MV-4-11 (cell line): ENCODE results near the gene IL21R.
"Not testable (repeated sequence)": the region's sequence is repeated elsewhere in the genome, so short reads cannot be mapped to it uniquely, and the experiment has no call there.

Source experiments
- DNase-seq: peaks from one replicate; lab custom pipeline; 2025; lab: John Stamatoyannopoulos, UW

Gene IL21R

DNA sequence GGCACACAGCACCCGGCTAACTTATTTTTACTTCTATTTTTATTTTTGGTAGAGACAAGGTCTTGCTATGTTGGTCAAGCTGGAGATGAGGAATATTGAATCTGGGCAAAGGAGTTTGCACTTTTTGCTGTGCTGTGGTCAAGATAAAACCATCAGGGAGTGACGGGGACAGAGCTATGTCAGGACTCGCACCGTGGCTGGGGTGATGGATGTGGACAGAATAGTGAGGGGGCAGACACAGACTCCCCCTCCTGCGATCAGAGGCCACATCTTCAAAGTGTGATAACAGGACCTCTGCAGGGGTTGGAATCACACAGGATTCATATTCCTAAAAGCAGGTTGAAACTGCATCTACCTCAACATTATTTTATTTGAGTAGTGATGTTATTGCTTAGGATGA lies 25.6 kb downstream of the IL21R start:
- no peak for DNase-seq

- peak; percentile 40 for DNase-seq
Measured at GRCh38 chr16:27428026-27428785, 26.2 kb downstream of the IL21R start.

GRCh38 chr16:27429330-27429871 lies 27.4 kb downstream of the IL21R start:
- DNase-seq = no peak

- peak; percentile 33 for DNase-seq
Measured at GRCh38 chr16:27429981-27430441, 28.0 kb downstream of the IL21R start.

DNA sequence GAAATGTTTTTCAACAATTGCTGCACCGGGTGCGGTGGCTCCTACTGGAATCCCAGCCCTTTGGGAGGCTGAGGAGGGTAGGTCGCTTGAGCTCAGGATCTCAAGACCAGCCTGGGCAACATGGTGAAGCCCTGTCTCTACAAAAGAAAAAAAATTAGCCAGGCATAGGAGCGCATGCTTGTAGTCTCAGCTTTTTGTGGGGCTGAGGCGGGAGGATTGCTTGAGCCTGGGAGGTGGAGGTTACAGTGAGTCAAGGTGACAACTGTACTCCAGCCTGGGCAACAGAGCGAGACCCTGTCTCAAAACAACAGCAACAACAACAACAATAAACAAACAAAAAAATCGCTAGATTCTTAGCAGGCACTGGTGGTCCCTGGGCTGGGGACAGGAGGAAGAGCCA lies 28.5 kb downstream of the IL21R start:
- no peak for DNase-seq

- peak; percentile 93 for DNase-seq
Measured at GRCh38 chr16:27430923-27431484, 29.0 kb downstream of the IL21R start.

GRCh38 chr16:27431773-27432532 lies 30.0 kb downstream of the IL21R start:
- DNase-seq = no peak

DNA sequence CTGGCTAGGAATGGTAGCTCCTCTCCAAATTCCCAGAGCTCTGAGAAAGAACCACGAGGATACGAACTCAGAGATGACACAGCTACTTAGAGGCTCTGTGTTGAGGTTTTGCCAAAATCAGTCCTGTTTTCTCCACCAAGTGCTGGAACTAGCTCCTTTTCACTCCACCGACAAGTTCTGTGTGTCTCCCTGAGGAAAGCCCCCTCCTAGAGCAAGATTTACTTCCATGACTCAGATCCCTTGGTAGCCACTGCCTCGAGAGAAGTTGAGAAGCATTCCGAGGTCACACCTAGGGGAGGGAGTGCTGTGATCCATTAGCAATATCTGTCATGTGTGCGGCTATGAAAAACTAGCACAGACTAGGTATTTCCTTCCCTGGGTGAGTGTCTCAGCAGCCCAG lies 30.6 kb downstream of the IL21R start:
- no peak for DNase-seq

DNA sequence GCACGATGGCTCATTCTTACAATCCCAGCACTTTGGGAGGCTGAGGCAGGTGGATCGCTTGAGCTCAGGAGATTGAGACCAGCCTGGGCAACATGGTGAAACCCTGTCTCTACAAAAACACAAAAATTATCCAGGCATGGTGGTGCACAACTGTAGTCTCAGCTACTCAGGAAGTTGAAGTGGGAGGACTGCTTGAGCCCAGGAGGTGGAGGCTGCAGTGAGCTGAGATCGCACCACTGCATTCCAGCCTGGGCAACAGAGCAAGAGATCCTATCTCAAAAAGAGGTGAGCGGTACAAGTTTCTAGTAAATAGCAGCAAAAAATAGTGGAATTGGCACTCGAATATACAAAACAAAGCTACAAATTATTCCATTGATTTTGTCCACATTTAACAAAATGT lies 31.2 kb downstream of the IL21R start:
- not testable (repeated sequence) for DNase-seq

DNA sequence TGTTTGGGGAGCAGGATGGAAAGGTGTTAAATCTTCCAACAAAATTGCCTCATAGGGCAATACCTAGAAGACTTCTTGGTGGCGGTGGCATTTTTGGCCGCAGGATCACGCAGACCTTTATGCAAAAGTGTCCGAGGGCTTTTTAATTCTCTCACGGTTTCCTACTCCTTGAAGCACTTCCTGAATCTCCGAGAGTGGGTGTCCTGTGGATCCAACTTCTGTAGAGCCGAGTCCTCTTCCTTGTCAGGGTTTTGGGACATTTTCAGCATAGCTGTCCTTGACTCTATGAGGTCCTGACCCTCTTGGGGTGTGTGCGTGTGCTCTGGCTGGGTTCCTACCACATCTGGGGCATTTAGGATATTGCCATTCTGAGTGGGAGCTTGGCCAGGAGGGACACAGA lies 31.7 kb downstream of the IL21R start:
- no peak for DNase-seq

DNA sequence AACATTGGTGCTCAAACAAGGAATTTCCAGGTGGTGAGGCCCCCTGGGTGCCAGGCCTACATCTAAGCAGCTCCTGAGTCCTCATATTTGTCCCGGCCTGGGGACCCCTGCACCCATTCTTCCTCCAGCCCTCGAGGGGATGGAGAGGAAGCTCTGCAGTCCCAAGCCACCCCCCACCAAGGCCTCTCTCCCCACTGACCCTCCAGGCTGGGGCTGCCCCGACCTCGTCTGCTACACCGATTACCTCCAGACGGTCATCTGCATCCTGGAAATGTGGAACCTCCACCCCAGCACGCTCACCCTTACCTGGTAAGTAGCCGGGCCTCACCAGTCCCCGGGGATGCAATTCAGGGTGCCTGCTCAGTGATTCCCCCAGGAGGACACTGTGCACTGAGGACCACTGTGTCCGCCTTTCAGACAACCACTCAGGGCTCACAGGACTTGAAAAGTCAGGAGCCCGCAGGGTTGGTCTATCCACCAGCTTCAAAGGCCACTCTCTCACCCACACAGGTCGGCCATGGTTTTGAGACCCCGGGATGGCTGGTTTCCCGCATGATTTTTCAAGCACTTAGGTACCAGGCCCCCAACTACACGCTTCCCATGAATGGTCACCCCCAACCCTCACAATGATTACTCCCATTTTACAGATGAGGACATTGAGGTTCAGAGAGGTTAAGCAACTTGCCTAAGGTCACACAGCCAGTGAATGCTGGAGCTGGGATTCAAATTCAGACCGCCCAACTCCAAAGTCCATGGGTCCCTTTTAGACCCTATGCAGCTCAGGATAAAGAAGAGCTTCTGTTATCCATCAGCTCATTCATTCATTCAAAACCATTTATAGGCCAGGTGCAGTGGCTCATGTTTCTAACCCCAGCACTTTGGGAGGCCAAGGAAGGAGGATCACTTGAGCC lies 32.4 kb downstream of the IL21R start:
- DNase-seq = no peak

- not testable (repeated sequence) for DNase-seq
Measured at GRCh38 chr16:27435146-27435545, 33.2 kb downstream of the IL21R start.

- no peak for DNase-seq
Measured at GRCh38 chr16:27436065-27436464, 34.1 kb downstream of the IL21R start.

GRCh38 chr16:27436921-27437650 lies 35.1 kb downstream of the IL21R start:
- DNase-seq = no peak

- DNase-seq = no peak
Measured at GRCh38 chr16:27437946-27438345, 36.0 kb downstream of the IL21R start.

GRCh38 chr16:27439271-27440018 lies 37.5 kb downstream of the IL21R start:
- DNase-seq = no peak

DNA sequence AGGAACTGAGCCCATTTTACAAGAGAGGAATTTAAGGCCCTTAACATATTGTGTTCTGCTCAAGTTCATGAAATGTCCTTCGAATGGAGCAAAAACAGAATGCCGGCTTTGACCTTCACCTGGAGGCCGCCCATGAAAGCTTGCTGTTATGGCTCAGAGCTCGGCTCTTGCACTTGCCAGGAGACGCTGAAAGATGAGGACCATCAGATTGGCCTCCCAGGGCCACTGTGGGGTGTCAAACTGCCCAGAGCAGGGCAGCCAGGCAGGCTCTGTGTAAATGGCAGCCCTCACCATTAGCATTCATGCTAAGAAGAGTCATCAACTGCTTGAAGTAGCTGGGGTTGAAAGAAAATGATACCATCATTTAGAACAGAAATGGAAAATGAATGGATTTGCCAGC lies 39.3 kb downstream of the IL21R start:
- DNase-seq = no peak

GRCh38 chr16:27441998-27442397 lies 40.0 kb downstream of the IL21R start:
- DNase-seq = no peak

- DNase-seq = no peak
Measured at GRCh38 chr16:27444015-27444414, 42.0 kb downstream of the IL21R start.

DNA sequence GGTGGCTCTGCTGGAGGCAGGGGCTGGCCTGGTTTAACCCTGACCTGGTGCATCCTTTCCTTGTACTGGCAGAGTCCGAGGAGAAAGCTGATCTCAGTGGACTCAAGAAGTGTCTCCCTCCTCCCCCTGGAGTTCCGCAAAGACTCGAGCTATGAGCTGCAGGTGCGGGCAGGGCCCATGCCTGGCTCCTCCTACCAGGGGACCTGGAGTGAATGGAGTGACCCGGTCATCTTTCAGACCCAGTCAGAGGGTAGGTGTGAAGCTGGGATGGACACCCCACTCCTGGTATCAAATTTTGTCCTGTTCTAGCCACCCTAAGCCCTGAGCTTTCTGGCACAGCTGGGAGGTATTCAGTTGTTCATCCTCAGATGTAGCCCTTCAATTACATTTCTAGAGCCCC lies 42.5 kb downstream of the IL21R start:
- no peak for DNase-seq
